Fibroblast of lung (primary cell): ENCODE measurements around the gene OLFM1.

ENCODE experiments used
- EZH2 ChIP-seq: IDR thresholded peaks from 2 replicates; pipeline ENCODE4 v1.5.1; 2012; ENCODE audit warnings: low read length, control low read depth, mild to moderate bottlenecking; ENCODE audit errors: missing control alignments
- TF ChIP-seq, protein P1 (sequence below), 2 donors: IDR thresholded peaks in 1 of 2; conservative IDR thresholded peaks in 1 of 2; 1 replicate in 1 of 2; 2 replicates in 1 of 2; pipeline ENCODE4 v1.5.1; 2011 to 2012; ENCODE audit warnings: low read length in 2 of 2, control low read depth in 1 of 2, inconsistent platforms in 1 of 2, low read depth in 1 of 2, mild to moderate bottlenecking in 1 of 2

DNA sequence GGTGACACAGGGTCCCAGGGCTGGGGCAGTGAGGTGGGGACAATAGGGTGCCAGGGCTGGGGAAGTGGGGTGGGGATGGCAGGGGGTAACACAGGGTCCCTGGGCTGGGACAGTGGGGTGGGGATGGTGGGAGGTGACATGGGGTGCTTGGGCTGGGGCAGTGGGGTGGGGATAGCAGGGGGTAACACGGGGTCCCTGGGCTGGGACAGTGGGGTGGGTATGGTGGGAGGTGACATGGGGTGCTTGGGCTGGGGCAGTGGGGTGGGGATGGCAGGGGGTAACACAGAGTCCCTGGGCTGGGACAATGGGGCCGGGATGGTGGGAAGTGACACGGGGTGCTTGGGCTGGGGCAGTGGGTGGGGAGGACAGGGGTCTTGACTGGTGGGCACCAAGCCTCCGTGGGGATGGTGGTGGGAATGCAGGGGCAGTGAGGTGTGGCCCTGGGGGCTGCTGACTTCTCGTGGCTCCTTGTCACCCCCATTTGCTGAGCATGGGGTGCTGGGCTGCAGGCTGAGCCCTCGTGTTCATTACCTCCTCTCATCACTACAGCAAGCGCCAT lies 41.7 kb downstream of the OLFM1 start:
- TF ChIP-seq, protein P1, sequence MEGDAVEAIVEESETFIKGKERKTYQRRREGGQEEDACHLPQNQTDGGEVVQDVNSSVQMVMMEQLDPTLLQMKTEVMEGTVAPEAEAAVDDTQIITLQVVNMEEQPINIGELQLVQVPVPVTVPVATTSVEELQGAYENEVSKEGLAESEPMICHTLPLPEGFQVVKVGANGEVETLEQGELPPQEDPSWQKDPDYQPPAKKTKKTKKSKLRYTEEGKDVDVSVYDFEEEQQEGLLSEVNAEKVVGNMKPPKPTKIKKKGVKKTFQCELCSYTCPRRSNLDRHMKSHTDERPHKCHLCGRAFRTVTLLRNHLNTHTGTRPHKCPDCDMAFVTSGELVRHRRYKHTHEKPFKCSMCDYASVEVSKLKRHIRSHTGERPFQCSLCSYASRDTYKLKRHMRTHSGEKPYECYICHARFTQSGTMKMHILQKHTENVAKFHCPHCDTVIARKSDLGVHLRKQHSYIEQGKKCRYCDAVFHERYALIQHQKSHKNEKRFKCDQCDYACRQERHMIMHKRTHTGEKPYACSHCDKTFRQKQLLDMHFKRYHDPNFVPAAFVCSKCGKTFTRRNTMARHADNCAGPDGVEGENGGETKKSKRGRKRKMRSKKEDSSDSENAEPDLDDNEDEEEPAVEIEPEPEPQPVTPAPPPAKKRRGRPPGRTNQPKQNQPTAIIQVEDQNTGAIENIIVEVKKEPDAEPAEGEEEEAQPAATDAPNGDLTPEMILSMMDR (conservative IDR thresholded peaks at IDR 0.05 in 1 of 2, IDR thresholded peaks at IDR 0.05 in 1 of 2; ENCODE audit: low read depth in 1 of 2, low read length in 2 of 2): no peak
- TF ChIP-seq EZH2: no peak
